Stimulated activated CD8-positive, alpha-beta memory T cell treated with anti-CD3 and anti-CD28 coated beads, Interleukin-4, amount 100 ng/mL, for 24 hours (primary cell): Measurements from ENCODE around the gene GRPEL2.
A peak's percentile ranks its signal among the peaks of the same experiment; 100 is the strongest.

Source experiments
- DNase-seq: peaks from one replicate; pipeline ENCODE4 v3.0.0-alpha.2; 2020; ENCODE audit warnings: low read depth

GRPEL2 gene

GRCh38 chr5:149357370-149358293 is 12.3 kb downstream of the GRPEL2 start, which contains the start of gene PCYOX1L:
TSS of gene PCYOX1L (plus strand) at chr5:149358046. CDS start at chr5:149358069, 23 bp downstream.
- peak; percentile 90 for DNase-seq

GRCh38 chr5:149358294-149358651 is 13.0 kb downstream of the GRPEL2 start:
- no peak for DNase-seq

DNA sequence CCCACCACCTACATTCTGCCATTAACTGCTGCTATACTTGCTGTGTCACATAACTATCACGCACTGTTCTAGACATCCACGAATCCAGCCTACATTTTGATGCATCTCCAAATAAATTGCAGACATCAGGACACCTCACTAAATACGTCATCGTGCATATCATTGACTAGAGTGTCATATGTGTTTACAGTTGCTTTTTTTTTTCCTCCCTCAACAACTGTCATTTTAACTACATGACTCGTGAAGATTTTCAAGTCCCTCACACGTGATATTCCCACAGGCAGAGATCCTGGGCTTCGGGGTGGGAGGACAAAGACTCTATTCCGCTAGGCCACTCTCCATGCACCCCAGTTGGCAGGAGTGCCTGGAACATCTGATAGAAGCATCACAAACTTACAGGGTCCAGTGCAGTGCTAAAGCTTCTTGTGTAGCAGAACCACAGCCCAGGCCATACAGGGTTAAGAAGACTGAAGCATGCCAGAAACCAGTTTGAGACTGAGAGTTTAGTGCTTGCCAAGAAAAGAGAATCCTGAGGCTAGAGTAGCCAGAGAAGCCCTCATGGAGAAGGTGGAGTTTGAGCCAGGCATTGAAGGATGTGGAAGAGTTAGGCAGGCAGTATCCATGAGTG is 13.7 kb downstream of the GRPEL2 start:
- DNase-seq: no peak

DNA sequence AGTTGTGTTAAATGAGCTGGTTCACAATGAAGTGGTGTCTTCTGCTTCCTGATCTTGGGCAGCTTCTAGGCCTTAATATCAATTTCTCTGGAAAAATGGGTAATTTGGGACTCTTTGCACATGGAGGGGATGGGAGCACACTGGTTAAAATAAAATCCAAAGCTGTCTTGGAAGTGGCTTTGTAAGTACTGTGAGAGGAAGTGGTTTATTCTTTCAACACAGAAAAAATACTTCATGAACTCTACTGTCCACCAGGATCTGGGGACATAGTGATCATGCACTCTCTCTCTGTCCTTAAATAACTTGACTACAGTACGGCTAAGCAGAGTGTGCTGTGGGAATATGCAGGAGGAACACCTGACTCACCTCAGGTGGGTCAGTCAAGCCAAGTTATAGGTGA is 15.0 kb downstream of the GRPEL2 start:
- no peak for DNase-seq

DNA sequence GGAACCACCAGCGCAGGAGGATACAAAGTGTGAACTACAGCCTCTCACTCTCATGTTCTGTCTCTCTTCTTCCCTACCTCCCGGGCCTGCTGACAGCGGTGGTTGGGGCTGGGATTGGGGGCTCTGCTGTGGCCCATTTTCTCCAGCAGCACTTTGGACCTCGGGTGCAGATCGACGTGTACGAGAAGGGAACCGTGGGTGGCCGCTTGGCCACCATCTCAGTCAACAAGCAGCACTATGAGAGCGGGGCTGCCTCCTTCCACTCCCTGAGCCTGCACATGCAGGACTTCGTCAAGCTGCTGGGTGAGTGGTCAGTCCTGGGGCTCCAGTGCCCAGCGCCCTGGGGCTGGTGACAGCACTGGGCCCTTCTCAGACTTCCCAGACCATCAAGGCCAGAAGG is 17.2 kb downstream of the GRPEL2 start:
- DNase-seq: no peak

- no peak for DNase-seq
Observed at GRCh38 chr5:149363358-149363757, 18.1 kb downstream of the GRPEL2 start.

- no peak for DNase-seq
Observed at GRCh38 chr5:149363936-149364335, 18.6 kb downstream of the GRPEL2 start.

- DNase-seq: no peak
Observed at GRCh38 chr5:149364719-149365118, 19.4 kb downstream of the GRPEL2 start.

GRCh38 chr5:149365418-149365817 is 20.1 kb downstream of the GRPEL2 start:
- DNase-seq: no peak

DNA sequence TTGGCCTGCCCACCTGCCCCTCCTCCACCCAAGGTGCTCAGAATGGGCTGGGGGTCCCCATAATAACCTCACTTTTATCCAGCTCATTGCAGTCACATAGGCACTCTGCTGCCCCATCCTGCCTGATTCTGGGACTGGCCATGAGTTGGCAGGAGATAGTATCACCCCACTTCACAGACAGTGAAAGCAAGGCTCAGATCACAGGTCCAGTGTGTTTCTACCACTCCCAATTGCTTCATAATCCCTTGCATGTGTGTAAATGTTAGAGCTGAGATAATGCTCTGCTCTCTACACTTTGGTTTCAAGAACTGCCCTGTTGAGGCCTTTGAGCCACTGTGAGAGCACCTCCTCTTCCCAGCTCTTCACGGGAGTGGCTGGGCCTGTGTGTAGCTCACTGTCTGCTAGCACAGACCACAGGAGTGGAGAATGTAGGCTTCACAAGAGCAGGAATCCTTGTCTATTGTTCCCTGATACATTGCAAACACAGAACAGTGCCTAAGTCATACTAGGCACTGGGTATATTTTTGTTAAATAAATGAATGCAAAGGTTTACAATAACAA is 20.9 kb downstream of the GRPEL2 start:
- DNase-seq: no peak

- no peak for DNase-seq
Observed at GRCh38 chr5:149367249-149367971, 22.1 kb downstream of the GRPEL2 start.

DNA sequence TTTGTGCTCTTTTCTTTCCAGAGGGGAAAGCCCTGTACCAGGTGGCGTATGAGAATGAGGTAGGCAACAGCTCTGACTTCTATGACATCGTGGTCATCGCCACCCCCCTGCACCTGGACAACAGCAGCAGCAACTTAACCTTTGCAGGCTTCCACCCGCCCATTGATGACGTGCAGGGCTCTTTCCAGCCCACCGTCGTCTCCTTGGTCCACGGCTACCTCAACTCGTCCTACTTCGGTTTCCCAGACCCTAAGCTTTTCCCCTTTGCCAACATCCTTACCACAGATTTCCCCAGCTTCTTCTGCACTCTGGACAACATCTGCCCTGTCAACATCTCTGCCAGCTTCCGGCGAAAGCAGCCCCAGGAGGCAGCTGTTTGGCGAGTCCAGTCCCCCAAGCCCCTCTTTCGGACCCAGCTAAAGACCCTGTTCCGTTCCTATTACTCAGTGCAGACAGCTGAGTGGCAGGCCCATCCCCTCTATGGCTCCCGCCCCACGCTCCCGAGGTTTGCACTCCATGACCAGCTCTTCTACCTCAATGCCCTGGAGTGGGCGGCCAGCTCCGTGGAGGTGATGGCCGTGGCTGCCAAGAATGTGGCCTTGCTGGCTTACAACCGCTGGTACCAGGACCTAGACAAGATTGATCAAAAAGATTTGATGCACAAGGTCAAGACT is 22.8 kb downstream of the GRPEL2 start:
- DNase-seq: no peak

GRCh38 chr5:149370878-149371277 is 25.6 kb downstream of the GRPEL2 start:
- no peak for DNase-seq

DNA sequence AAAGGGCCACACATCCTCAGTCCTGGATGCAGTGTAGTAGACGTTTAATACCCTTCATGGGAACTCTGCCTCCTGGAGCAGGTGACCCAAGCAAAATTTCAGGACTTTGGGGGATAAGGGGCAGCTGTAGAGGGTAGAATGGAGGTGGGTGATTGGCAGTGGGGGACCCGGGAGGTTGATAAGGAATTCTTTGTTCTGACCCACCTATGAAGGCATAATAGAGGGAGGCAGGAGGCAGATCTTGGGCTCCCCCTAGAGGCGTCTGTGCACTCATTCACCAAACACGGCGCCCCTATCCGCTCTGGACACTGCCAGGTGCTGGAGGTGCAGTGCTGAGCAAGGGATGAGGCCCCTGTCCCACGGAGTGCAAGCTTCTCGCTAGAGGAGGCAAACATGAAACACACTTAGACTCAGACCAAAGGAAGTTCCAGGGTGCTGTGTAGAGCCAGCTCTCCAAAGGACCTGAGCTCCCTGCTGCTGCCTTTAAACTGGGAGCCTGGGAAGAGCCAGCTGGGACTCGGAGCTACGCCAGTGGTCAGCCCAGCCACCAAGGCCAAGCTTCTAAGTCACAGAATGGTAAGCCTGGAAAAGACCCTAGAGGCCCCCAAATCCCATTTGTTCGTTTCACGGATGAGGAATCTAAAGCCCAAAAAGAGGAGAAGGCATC is 26.1 kb downstream of the GRPEL2 start:
- peak; percentile 41 for DNase-seq

DNA sequence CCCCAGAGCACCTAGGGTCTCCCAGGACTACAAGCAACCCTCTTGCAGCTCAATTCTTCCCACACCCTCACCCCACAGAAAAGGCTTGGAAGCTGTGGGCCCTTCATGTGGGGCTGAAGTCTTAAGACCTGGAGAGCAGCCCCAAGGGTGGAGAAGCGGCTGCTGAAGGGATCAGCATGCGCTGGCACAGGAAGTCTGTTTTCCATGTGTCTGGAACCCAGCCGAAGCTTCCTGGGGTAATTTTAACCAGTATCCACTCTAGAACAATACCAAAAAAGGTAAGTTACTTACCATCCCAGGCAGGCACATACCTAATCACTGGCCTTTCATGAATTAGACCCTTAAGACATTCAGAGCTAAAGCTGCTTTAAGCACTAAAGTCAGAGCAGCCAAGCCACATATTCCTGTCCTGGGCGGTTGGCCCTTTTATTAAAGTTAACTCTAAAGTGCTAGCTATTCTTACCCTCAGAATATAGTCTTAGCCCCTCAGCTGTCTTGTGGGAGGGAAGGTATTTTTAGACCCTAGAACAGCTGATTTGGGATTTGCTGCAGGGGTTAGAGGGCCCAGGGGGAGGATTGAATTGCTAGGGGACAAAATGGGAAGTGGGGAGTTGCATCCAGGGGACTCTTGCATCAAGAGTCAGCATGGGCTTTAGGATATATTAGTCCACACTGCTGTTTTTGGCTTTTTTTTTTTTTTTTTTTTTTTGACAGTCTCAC is 26.9 kb downstream of the GRPEL2 start:
- no peak for DNase-seq

DNA sequence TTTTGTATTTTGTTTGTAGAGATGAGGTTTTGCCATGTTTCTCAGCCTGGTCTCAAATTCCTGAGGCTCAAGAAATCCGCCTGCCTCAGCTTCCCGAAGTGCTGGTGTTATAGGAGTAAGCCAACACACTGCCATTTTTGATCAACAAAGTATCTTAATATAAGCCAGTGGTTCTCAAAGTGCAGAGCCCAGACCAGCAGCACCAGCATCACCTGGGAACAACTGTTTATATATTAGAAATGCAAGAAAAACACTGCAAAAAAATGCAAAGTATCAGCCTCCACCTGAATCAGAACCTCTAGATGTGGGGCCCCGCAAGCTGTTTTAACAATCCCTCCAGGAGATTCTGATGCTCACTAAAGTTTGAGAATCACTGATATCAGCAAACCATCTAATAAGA is 27.6 kb downstream of the GRPEL2 start:
- no peak for DNase-seq

- DNase-seq: no peak
Observed at GRCh38 chr5:149374303-149374702, 29.0 kb downstream of the GRPEL2 start.

DNA sequence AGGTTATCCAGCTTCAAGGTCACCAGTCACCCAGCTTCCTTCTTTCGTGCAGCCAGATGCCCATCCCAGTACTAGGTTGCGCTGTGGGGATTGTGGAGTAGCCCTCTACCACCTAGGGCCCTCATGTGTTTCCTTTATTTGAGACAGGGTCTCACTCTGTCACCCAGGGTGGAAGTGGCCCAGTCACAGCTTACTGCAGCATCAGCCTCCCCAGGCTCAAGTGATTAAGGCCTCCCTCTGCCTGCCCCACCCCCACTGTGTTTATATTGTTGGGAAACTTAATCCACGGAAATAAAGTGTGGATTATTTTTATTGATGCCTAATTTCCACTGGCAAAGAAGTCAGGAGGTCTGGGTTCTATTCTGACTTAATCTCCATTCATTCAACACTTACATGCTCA is 29.5 kb downstream of the GRPEL2 start:
- no peak for DNase-seq

DNA sequence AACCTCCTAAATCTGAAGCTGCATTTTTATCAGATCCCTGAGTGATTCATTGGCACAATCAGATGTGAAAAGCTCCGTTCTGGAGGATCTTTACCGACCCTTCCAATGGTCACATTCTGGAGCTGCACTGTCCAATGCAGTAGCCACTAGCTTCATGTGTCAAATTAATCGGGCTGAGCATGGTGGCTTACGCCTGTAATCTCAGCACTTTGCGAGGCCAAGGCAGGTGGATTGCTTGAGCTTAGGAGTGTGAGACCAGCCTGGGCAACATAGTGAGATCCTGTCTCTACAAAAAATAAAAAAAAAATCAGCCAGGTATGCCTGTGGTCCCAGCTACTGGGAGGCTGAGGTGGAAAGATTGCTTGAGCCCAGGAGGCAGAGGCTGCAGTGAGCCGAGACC is 30.1 kb downstream of the GRPEL2 start:
- DNase-seq: no peak

DNA sequence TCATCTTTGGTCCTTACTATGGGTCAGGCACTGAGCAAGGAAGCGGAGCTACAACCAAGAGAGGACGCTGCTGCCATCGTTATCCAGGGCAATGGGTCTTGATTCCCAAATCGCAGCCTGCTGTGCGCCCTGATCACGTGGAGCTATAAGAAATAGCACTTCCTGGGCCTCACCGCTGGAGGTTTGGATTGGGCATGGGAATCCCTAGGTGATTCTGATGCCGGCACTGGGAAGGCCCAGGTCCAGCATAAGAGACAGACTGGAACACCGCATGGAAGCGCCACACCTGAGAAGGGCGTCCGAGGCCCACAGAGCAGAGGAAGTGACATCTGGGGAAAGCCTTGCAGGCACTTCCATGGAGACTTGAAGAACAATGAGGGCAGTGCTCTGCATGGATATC is 30.8 kb downstream of the GRPEL2 start:
- DNase-seq: no peak
